ENCODE measurements around the gene VPREB1. TPM values are rescaled to one million over a fixed set of nuclear protein-coding genes. Genes with fewer than 3 reads are reported as not detected.
"Not testable (repeated sequence)": the region's sequence is repeated elsewhere in the genome, so short reads cannot be mapped to it uniquely, and the experiment has no call there.

The VPREB1 gene
- not detected in 2 replicates for total RNA-seq (2014; rRNA removed; shearing (Covaris generic))

GRCh38 chr22:22244316-22245250 is at the start of gene VPREB1:
Gene VPREB1 (plus strand): TSS chr22:22244786. CDS start chr22:22244814, 28 bp downstream.
- DNase-seq (ENCODE audit: low spot score) = no peak

- DNase-seq (ENCODE audit: low spot score) = no peak
Observed at GRCh38 chr22:22194931-22195264, 49.7 kb upstream of the VPREB1 start.

GRCh38 chr22:22195265-22196017 is 49.1 kb upstream of the VPREB1 start:
- DNase-seq (ENCODE audit: low spot score) = peak; percentile 88

- DNase-seq (ENCODE audit: low spot score) = no peak
Observed at GRCh38 chr22:22196018-22196533, 48.5 kb upstream of the VPREB1 start.

GRCh38 chr22:22196833-22197477 is 47.6 kb upstream of the VPREB1 start:
- DNase-seq (ENCODE audit: low spot score) = no peak

- no peak for DNase-seq (ENCODE audit: low spot score)
Observed at GRCh38 chr22:22197993-22198402, 46.6 kb upstream of the VPREB1 start.

GRCh38 chr22:22198751-22199150 is 45.8 kb upstream of the VPREB1 start:
- no peak for DNase-seq (ENCODE audit: low spot score)

GRCh38 chr22:22199634-22200033 is 45.0 kb upstream of the VPREB1 start:
- no peak for DNase-seq (ENCODE audit: low spot score)

- DNase-seq (ENCODE audit: low spot score) = no peak
Observed at GRCh38 chr22:22200569-22201184, 43.9 kb upstream of the VPREB1 start.

GRCh38 chr22:22201185-22201929 is 43.2 kb upstream of the VPREB1 start:
- DNase-seq (ENCODE audit: low spot score) = peak; percentile 20

GRCh38 chr22:22201930-22202343 is 42.6 kb upstream of the VPREB1 start:
- no peak for DNase-seq (ENCODE audit: low spot score)

- DNase-seq (ENCODE audit: low spot score) = no peak
Observed at GRCh38 chr22:22203048-22203971, 41.3 kb upstream of the VPREB1 start.

GRCh38 chr22:22207845-22208564 is 36.6 kb upstream of the VPREB1 start:
- DNase-seq (ENCODE audit: low spot score) = peak; percentile 66

GRCh38 chr22:22208652-22209051 is 35.9 kb upstream of the VPREB1 start:
- no peak for DNase-seq (ENCODE audit: low spot score)

GRCh38 chr22:22209080-22209640 is 35.4 kb upstream of the VPREB1 start:
- DNase-seq (ENCODE audit: low spot score) = not testable (repeated sequence)

GRCh38 chr22:22210375-22210774 is 34.2 kb upstream of the VPREB1 start:
- DNase-seq (ENCODE audit: low spot score) = no peak

GRCh38 chr22:22210889-22211833 is 33.4 kb upstream of the VPREB1 start:
- DNase-seq (ENCODE audit: low spot score) = no peak
